HG02763 (cell line): ENCODE data around the gene RAB3GAP1.
"Not testable (repeated sequence)": the region's sequence is repeated elsewhere in the genome, so short reads cannot be mapped to it uniquely, and the experiment has no call there.

Source experiments
- ATAC-seq: cut with Tn5 transposase; IDR thresholded peaks from one replicate; pipeline ENCODE4 v1.9.1; 2021; ENCODE audit warnings: mild to moderate bottlenecking, moderate library complexity; ENCODE audit not compliant: unreplicated experiment

RAB3GAP1 gene

GRCh38 chr2:135052997-135053474 lies 944 bp downstream of the RAB3GAP1 start:
- peak; percentile 35 for ATAC-seq

GRCh38 chr2:135055182-135055786 lies 3.2 kb downstream of the RAB3GAP1 start:
- no peak for ATAC-seq

- ATAC-seq: no peak
Measured at GRCh38 chr2:135056790-135057189, 4.7 kb downstream of the RAB3GAP1 start.

GRCh38 chr2:135059577-135059976 lies 7.5 kb downstream of the RAB3GAP1 start:
- ATAC-seq: no peak

GRCh38 chr2:135063210-135063609 lies 11.1 kb downstream of the RAB3GAP1 start:
- ATAC-seq: no peak

- ATAC-seq: no peak
Measured at GRCh38 chr2:135064149-135064548, 12.1 kb downstream of the RAB3GAP1 start.

GRCh38 chr2:135066710-135067109 lies 14.6 kb downstream of the RAB3GAP1 start:
- no peak for ATAC-seq

GRCh38 chr2:135072125-135072997 lies 20.3 kb downstream of the RAB3GAP1 start:
- no peak for ATAC-seq

- no peak for ATAC-seq
Measured at GRCh38 chr2:135074216-135074615, 22.1 kb downstream of the RAB3GAP1 start.

GRCh38 chr2:135076556-135076955 lies 24.5 kb downstream of the RAB3GAP1 start:
- ATAC-seq: no peak

- ATAC-seq: no peak
Measured at GRCh38 chr2:135078417-135078816, 26.3 kb downstream of the RAB3GAP1 start.

GRCh38 chr2:135086222-135086621 lies 34.1 kb downstream of the RAB3GAP1 start:
- ATAC-seq: no peak

- not testable (repeated sequence) for ATAC-seq
Measured at GRCh38 chr2:135089597-135089996, 37.5 kb downstream of the RAB3GAP1 start.

- ATAC-seq: no peak
Measured at GRCh38 chr2:135091681-135092080, 39.6 kb downstream of the RAB3GAP1 start.

- ATAC-seq: no peak
Measured at GRCh38 chr2:135093193-135093592, 41.1 kb downstream of the RAB3GAP1 start.

GRCh38 chr2:135093670-135094330 lies 41.7 kb downstream of the RAB3GAP1 start:
- no peak for ATAC-seq

- no peak for ATAC-seq
Measured at GRCh38 chr2:135094508-135094907, 42.4 kb downstream of the RAB3GAP1 start.

- ATAC-seq: no peak
Measured at GRCh38 chr2:135095591-135095990, 43.5 kb downstream of the RAB3GAP1 start.

GRCh38 chr2:135096665-135097446 lies 44.8 kb downstream of the RAB3GAP1 start:
- no peak for ATAC-seq

- ATAC-seq: no peak
Measured at GRCh38 chr2:135097532-135098231, 45.6 kb downstream of the RAB3GAP1 start.
